Right atrium auricular region (tissue), 2 donors: ENCODE data around the gene BBS1. TPM values are rescaled to one million over a fixed set of nuclear protein-coding genes. Genes with fewer than 3 reads are reported as not detected.
"Not testable (repeated sequence)": the region's sequence is repeated elsewhere in the genome, so short reads cannot be mapped to it uniquely, and the experiment has no call there.

Source experiments
- DNase-seq: peaks from one replicate; pipeline ENCODE4 v3.0.0-alpha.2; 2019; ENCODE audit warnings: low spot score
- H3K27ac ChIP-seq, 2 donors: fragments of 200-600 bp; sonication (generic); 1 replicate in 1 of 2; 2 replicates in 1 of 2; pipeline ENCODE4 v1.5.1; 2016 to 2019
- H3K27me3 ChIP-seq, 2 donors: fragments of 200-600 bp; sonication (generic); one replicate each; pipeline versions ENCODE4 v1.5.1 to v1.6.0; 2017 to 2019
- H3K36me3 ChIP-seq: fragments of 200-600 bp; sonication (generic); one replicate; pipeline ENCODE4 v1.5.1; 2016
- H3K4me1 ChIP-seq, 2 donors: fragments of 200-600 bp; sonication (generic); one replicate each; pipeline versions ENCODE4 v1.5.1 to v1.6.0; 2017 to 2019
- H3K4me3 ChIP-seq, 2 donors: fragments of 200-600 bp; sonication (generic); 1 replicate in 1 of 2; 2 replicates in 1 of 2; pipeline ENCODE4 v1.5.1; 2017 to 2019; ENCODE audit warnings: mild to moderate bottlenecking in 1 of 2, moderate library complexity in 1 of 2
- H3K9me3 ChIP-seq, 2 donors: fragments of 200-600 bp; sonication (generic); one replicate each; pipeline ENCODE4 v1.5.1; 2019
- CTCF ChIP-seq, 2 donors: fragments of 200-600 bp; sonication (generic); IDR thresholded peaks; one replicate each; pipeline ENCODE4 v1.5.1; 2019; ENCODE audit warnings: antibody characterized with exemption in 2 of 2
- total RNA-seq, 2 donors: library from RNA; depleted of rRNA; stranded (reverse); fragments of >200 nt; gene quantifications; one replicate each; pipeline ENCODE4 v1.1.0, GENCODE V29; 2016

The BBS1 gene
- total RNA-seq, 2 donors from 2014 or later, result 37.0 to 38.7 TPM

DNA sequence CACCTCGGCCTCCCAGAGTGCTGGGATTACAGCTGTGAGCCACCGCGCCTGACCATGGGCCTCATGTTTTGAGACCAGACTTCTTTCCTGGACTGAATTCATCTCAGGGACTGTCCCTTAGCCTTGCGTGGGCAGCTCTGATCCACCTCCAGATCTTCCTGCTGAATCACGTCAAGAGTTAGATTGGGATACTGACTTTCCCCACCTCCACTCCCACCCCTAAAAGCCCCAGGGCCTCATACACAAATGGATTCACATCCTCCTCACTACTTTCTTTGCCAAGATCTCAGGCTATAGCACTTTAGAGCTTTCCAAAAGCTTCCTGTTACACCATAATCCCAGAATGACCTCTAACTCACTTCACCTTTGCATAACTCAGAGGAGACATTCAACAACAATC is 70.4 kb downstream of the BBS1 start:
- no peaks in the 10 kb centered on the region for H3K9me3 ChIP-seq
- H3K27ac ChIP-seq, result no peak overlapping the region
- H3K4me1 ChIP-seq, result peaks cover 0 to 8% of the 10 kb centered on the region in 2 donors
- no peaks in the 10 kb centered on the region for H3K36me3 ChIP-seq
- TF ChIP-seq CTCF (IDR thresholded peaks at IDR 0.05), result no peak
- H3K27me3 ChIP-seq, result no peaks in the 10 kb centered on the region
- H3K4me3 ChIP-seq, result no peak overlapping the region
- no peak for DNase-seq

GRCh38 chr11:66581261-66581660 is 70.8 kb downstream of the BBS1 start:
- Histone ChIP-seq H3K4me1 (peaks cover 0 to 8% of the 10 kb centered on the region in 2 donors), H3K36me3 (no peaks in the 10 kb centered on the region), H3K4me3 (no peak overlapping the region), H3K27me3 (no peaks in the 10 kb centered on the region), H3K9me3 (no peaks in the 10 kb centered on the region), H3K27ac (no peak overlapping the region)
- TF ChIP-seq CTCF (IDR thresholded peaks at IDR 0.05), result no peak
- DNase-seq, result no peak

DNA sequence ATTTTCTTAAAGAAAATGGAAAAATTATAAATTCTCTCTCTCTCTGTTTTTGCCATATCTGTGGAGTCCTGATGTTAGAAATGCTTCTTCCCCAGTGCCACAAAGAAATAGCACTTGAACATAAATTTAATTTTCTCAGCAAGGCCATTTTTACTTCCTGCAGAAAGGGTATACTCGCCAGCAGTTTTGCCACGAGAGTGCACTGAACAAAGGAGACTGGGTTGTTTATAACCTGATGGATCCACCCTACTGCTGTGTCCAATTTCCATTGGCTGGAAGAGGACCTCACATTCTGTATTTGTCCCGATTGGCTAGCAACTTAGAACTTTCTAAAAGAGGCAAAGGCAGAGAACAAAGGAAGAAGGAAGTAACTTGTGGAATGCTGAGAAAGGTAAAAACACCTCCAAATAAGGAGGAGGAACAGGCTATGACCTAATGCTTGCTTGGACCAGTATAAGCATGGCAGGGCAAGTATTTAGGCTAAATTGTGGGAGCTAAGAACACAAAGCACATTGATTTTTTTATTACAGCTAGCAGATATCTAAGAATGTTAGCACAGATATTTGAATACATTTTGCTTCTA is 72.2 kb downstream of the BBS1 start:
- not testable (repeated sequence) for H3K27me3 ChIP-seq, H3K9me3 ChIP-seq, H3K27ac ChIP-seq, H3K4me3 ChIP-seq, H3K4me1 ChIP-seq, H3K36me3 ChIP-seq, DNase-seq

Other genes starting within 250 kb of the BBS1 start
- 100 to 1,000 TPM in 1 of 2 donors, 10 to 100 TPM in 1; 95.6 to 115 TPM for gene RAB1B, start 242.0 kb upstream of the BBS1 start, total RNA-seq
- not detected for gene CNIH2, start 232.5 kb upstream of the BBS1 start, total RNA-seq
- 100 to 1,000 TPM in 1 of 2 donors, 10 to 100 TPM in 1; 68.1 to 100 TPM for gene YIF1A, start 221.5 kb upstream of the BBS1 start, total RNA-seq
- 1 to 10 TPM; 1.4 to 5.5 TPM for gene TMEM151A, start 218.7 kb upstream of the BBS1 start, total RNA-seq
- gene CD248, start 193.6 kb upstream of the BBS1 start, total RNA-seq, result 10 to 100 TPM in 1 of 2 donors, 1 to 10 TPM in 1; 7.6 to 10.7 TPM
- gene RIN1, start 174.2 kb upstream of the BBS1 start, total RNA-seq, result 1 to 10 TPM; 1.0 to 5.9 TPM
- gene BRMS1, start 165.5 kb upstream of the BBS1 start, total RNA-seq, result 10 to 100 TPM; 19.2 to 33.3 TPM
- 10 to 100 TPM; 61.1 to 64.3 TPM for gene B4GAT1, start 163.0 kb upstream of the BBS1 start, total RNA-seq
- 10 to 100 TPM; 16.9 to 19.9 TPM for gene SLC29A2, start 138.9 kb upstream of the BBS1 start, total RNA-seq
- under 1 TPM in 1 of 2 donors, not detected in 1; 0.19 TPM for gene NPAS4, start 89.6 kb upstream of the BBS1 start, total RNA-seq
- 10 to 100 TPM; 33.1 to 54.4 TPM for gene MRPL11, start 71.8 kb upstream of the BBS1 start, total RNA-seq
- gene PELI3, start 43.7 kb upstream of the BBS1 start, total RNA-seq, result 10 to 100 TPM; 12.7 to 20.7 TPM
- gene DPP3, start 30.2 kb upstream of the BBS1 start, total RNA-seq, result 10 to 100 TPM in 1 of 2 donors, 1 to 10 TPM in 1; 8.2 to 11.1 TPM
- 10 to 100 TPM; 10.9 to 16.5 TPM for gene ZDHHC24, start 35.4 kb downstream of the BBS1 start, total RNA-seq
- gene ACTN3, start 36.3 kb downstream of the BBS1 start, total RNA-seq, result not detected
- 100 to 1,000 TPM in 1 of 2 donors, 10 to 100 TPM in 1; 79.1 to 124 TPM for gene CTSF, start 58.0 kb downstream of the BBS1 start, total RNA-seq
- gene CCDC87, start 82.4 kb downstream of the BBS1 start, total RNA-seq, result under 1 TPM; 0.26 to 0.86 TPM
- gene CCS, start 82.5 kb downstream of the BBS1 start, total RNA-seq, result 10 to 100 TPM; 13.8 to 18.6 TPM
- gene RBM14, start 106.0 kb downstream of the BBS1 start, total RNA-seq, result 10 to 100 TPM; 27.5 to 34.3 TPM
- 10 to 100 TPM; 51.4 to 53.8 TPM for gene RBM4, start 128.1 kb downstream of the BBS1 start, total RNA-seq
- gene RBM4B, start 167.3 kb downstream of the BBS1 start, total RNA-seq, result 1 to 10 TPM; 9.0 to 9.7 TPM
- gene SPTBN2, start 218.6 kb downstream of the BBS1 start, total RNA-seq, result 1 to 10 TPM; 3.3 to 7.7 TPM